Measurements from ENCODE around the gene SLN.
A peak's percentile ranks its signal among the peaks of the same experiment; 100 is the strongest.

The SLN gene

GRCh38 chr11:107719073-107719472, 7.2 kb upstream of the SLN start:
- no peak for DNase-seq

- no peak for DNase-seq
Measured at GRCh38 chr11:107716884-107717532, 5.2 kb upstream of the SLN start.

- no peak for DNase-seq
Measured at GRCh38 chr11:107713009-107713408, 1.2 kb upstream of the SLN start.

- no peak for DNase-seq
Measured at GRCh38 chr11:107710301-107710700, 1.6 kb downstream of the SLN start.

GRCh38 chr11:107708792-107709191, 3.1 kb downstream of the SLN start:
- no peak for DNase-seq

GRCh38 chr11:107707807-107708206, 4.0 kb downstream of the SLN start:
- DNase-seq, result no peak

- no peak for DNase-seq
Measured at GRCh38 chr11:107707215-107707671, 4.6 kb downstream of the SLN start.

- no peak for DNase-seq
Measured at GRCh38 chr11:107706531-107706930, 5.3 kb downstream of the SLN start.

GRCh38 chr11:107705027-107705426, 6.8 kb downstream of the SLN start:
- peak in 1 of 2 donors; percentile 12 for DNase-seq

- no peak for DNase-seq
Measured at GRCh38 chr11:107704451-107704850, 7.4 kb downstream of the SLN start.

GRCh38 chr11:107702723-107703122, 9.1 kb downstream of the SLN start:
- no peak for DNase-seq

- no peak for DNase-seq
Measured at GRCh38 chr11:107702109-107702660, 9.7 kb downstream of the SLN start.

- no peak for DNase-seq
Measured at GRCh38 chr11:107699371-107700285, 12.2 kb downstream of the SLN start.

GRCh38 chr11:107697291-107697690, 14.6 kb downstream of the SLN start:
- no peak for DNase-seq

- DNase-seq, result no peak
Measured at GRCh38 chr11:107696140-107696539, 15.7 kb downstream of the SLN start.

- DNase-seq, result no peak
Measured at GRCh38 chr11:107695446-107695845, 16.4 kb downstream of the SLN start.

- no peak for DNase-seq
Measured at GRCh38 chr11:107691000-107691750, 20.7 kb downstream of the SLN start.

- DNase-seq, result peak; percentile 51 to 94
Measured at GRCh38 chr11:107689317-107690202, 22.3 kb downstream of the SLN start.

GRCh38 chr11:107688322-107688918, 23.4 kb downstream of the SLN start:
- DNase-seq, result no peak

GRCh38 chr11:107683807-107684206, 28.0 kb downstream of the SLN start:
- peak; percentile 12 to 45 for DNase-seq

GRCh38 chr11:107683061-107683460, 28.8 kb downstream of the SLN start:
- peak; percentile 86 to 89 for DNase-seq

GRCh38 chr11:107682572-107682971, 29.3 kb downstream of the SLN start:
- no peak for DNase-seq
